ENCODE measurements around the gene PTPRN2. TPM values are rescaled to one million over a fixed set of nuclear protein-coding genes. Genes with fewer than 3 reads are reported as not detected.
A peak's percentile ranks its signal among the peaks of the same experiment; 100 is the strongest.

The PTPRN2 gene
- total and polyA plus RNA-seq, 2 of the 8 experiments (the other 6 are each of a cell fraction or from before 2014, with no cell fraction given): 2.6 to 4.5 TPM

- H3K79me2 ChIP-seq (ENCODE audit: control insufficient read depth in 1 of 2, insufficient read depth in 2 of 2, low read length in 2 of 2): no peaks in the 10 kb centered on the region
- no peak overlapping the region for H3K18ac ChIP-seq (ENCODE audit: extremely low read depth, low read length)
- H3K9me3 ChIP-seq (ENCODE audit: insufficient read depth in 2 of 2, low read depth in 1 of 2, low read length in 1 of 2): peaks cover 27 to 63% of the 10 kb centered on the region in 2 experiments
- H4K8ac ChIP-seq (ENCODE audit: extremely low read depth, insufficient read depth, low read length): no peak overlapping the region; the same call in 1 of the 2 replicates
- CTCF ChIA-PET (ENCODE audit: partially characterized antibody): no interaction called here
- no peaks in the 10 kb centered on the region for H3K4me1 ChIP-seq (replicated peaks in 1 of 4; ENCODE audit: control insufficient read depth in 3 of 4, insufficient read depth in 4 of 4, low read length in 3 of 4)
- H3K4ac ChIP-seq (replicated peaks; ENCODE audit: insufficient read length, low read depth, low read length): peak overlapping the region; percentile 38
- no peak overlapping the region for H3K9ac ChIP-seq (replicated peaks in 1 of 4; ENCODE audit: extremely low read depth in 1 of 4, low read depth in 3 of 4, low read length in 3 of 4)
- no peak overlapping the region for H3K4me3 ChIP-seq (ENCODE audit: extremely low read depth in 1 of 4, insufficient read depth in 2 of 4, low read depth in 3 of 4, low read length in 4 of 4)
- no peak overlapping the region for H2BK12ac ChIP-seq (ENCODE audit: low read depth, low read length)
- H3K56ac ChIP-seq (replicated peaks; ENCODE audit: insufficient read length, low read depth, low read length): no peak overlapping the region
- no peaks in the 10 kb centered on the region for H3K27me3 ChIP-seq (replicated peaks in 1 of 4; ENCODE audit: control insufficient read depth in 3 of 4, extremely low read depth in 1 of 4, insufficient read depth in 3 of 4, low read length in 3 of 4)
- DNase-seq (ENCODE audit: low read depth in 1 of 2, low spot score in 2 of 2) (no peak), FAIRE-seq (no peak)
- no peaks in the 10 kb centered on the region for H3K36me3 ChIP-seq (ENCODE audit: control insufficient read depth in 2 of 4, insufficient read depth in 4 of 4, low read length in 3 of 4)
- no peak overlapping the region for H2AK5ac ChIP-seq (ENCODE audit: low read depth, low read length)
- H2AFZ ChIP-seq (ENCODE audit: low read length): no peak overlapping the region
- H2BK15ac ChIP-seq (ENCODE audit: low read length): no peak overlapping the region
- POLR2A ChIA-PET (ENCODE audit: partially characterized antibody): no interaction called here
- H2BK5ac ChIP-seq (ENCODE audit: low read depth, low read length): no peak overlapping the region; the same call in 1 of the 2 replicates
- no peaks in the 10 kb centered on the region for H4K20me1 ChIP-seq (replicated peaks in 1 of 2; ENCODE audit: control insufficient read depth in 1 of 2, insufficient read depth in 2 of 2, low read length in 2 of 2)
- H3K14ac ChIP-seq (ENCODE audit: insufficient read length): no peak overlapping the region
- H4K91ac ChIP-seq (replicated peaks; ENCODE audit: insufficient read length, low read length): peak overlapping the region; percentile 54
- no peak for TF ChIP-seq NANOG (IDR thresholded peaks at IDR 0.05; ENCODE audit: insufficient read depth, low read depth, low read length, poor library complexity, severe bottlenecking)
- no peak for TF ChIP-seq CREB1 (IDR thresholded peaks at IDR 0.05)
- TF ChIP-seq ATF3 (IDR thresholded peaks at IDR 0.05; ENCODE audit: insufficient read depth, low read depth, low read length): no peak
- TF ChIP-seq TBP (IDR thresholded peaks at IDR 0.05; ENCODE audit: low read depth, low read length): no peak
- H3K23me2 ChIP-seq (ENCODE audit: low read depth, low read length): no peaks in the 10 kb centered on the region
- H3K23ac ChIP-seq (ENCODE audit: insufficient read length): no peak overlapping the region
- no peak overlapping the region for H3K27ac ChIP-seq (ENCODE audit: low read depth, low read length)
- no peaks in the 10 kb centered on the region for H3K79me1 ChIP-seq (ENCODE audit: low read depth, low read length)
- H4K5ac ChIP-seq (ENCODE audit: insufficient read length, low read depth, low read length): no peak overlapping the region
- H2BK20ac ChIP-seq (ENCODE audit: low read length): no peak overlapping the region
- WGBS, 2 experiments (ENCODE audit: extremely low coverage in 1 of 2, insufficient coverage in 1 of 2, insufficient read length in 1 of 2, insufficient replicate concordance in 2 of 2, low coverage in 1 of 2, low lambda C conversion rate in 2 of 2, missing lambda C conversion rate in 1 of 2): 85% methylated on average over 17 of the region's 18 CpGs; no CpG with 5 or more reads in 1 of the 2 experiments
- no peak overlapping the region for H2BK120ac ChIP-seq (replicated peaks; ENCODE audit: low read depth, low read length)
- no peak overlapping the region for H3K4me2 ChIP-seq (ENCODE audit: insufficient read depth in 1 of 2, low read depth in 2 of 2, low read length in 2 of 2)
These were observed 394.7 kb downstream of the PTPRN2 start for GRCh38 chr7:158192956-158193355.

Measured in H1 (cell line).